ENCODE measurements around the gene STAT2.
"Not testable (repeated sequence)": the region's sequence is repeated elsewhere in the genome, so short reads cannot be mapped to it uniquely, and the experiment has no call there.

The STAT2 gene
- 137 to 253 (median 215) reads per million in 4 experiments for total RNA-seq

DNA sequence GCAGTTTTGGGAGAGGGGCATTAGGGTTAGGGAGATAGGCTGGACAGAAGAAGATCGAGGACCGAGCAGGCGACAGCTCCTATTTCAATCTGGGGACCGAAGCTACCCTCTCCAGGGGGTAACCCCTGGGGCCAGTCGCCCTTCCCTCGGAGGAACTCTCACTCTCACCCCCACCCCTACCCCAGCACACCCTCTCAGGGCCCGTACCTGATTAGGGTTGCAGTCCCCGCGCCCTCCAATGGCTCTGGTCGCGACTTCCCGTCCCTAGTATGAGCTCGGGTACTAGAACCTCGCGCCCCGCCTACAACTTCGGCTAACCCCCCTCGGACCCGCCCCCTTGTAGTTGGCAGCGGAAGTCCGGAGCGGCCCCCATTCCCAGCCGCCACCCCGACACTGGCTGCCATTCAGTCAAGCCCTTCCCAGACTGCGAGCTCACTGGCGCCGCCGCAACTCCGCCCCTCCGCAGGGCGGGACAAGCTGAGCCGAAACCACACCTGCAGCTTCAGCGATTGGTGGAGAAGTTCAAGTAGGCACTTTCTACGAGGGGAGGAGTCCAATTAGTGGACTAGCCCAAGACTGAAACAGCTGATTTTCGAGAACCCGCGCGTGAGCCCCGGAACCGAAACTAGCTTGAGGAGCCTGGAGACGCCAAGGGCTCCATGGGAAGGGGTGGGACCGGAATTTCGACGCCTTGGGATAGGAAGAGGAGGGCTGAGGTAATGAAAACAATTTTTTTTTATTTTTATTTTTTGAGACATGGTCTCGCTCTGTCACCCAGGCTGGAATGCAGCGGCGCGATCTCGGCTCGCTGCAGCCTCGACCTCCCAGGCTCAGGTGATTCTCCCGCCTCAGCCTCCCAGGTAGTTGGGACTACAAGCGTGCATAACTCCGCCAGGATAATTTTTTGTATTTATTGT, at the start of gene STAT2:
TSS of gene STAT2 (minus strand) at position 257 of the 917 bp plus-strand sequence. CDS start 3,536 bp downstream, outside the sequence.
- DNase-seq = peak; percentile 98

GRCh38 chr12:56408799-56409417, 49.0 kb upstream of the STAT2 start:
- DNase-seq = no peak

GRCh38 chr12:56404227-56404626, 44.3 kb upstream of the STAT2 start:
- not testable (repeated sequence) for DNase-seq

- DNase-seq = not testable (repeated sequence)
Measured at GRCh38 chr12:56401612-56402011, 41.7 kb upstream of the STAT2 start.

DNA sequence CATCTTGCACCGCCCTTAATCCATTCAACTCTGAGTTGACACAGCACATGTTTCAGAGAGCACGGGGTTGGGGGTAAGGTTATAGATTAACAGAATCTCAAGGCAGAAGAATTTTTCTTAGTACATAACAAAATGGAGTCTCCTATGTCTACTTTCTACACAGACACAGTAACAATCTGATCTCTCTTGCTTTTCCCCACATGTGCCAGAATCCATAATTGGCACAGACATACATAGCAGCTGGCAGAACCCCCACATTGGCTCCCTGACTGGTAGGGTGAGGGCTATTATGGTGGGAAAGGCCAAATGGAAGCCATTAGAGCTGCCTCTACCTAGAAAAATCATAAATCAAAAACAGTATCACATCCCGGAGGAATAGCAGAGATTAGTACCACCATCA, 41.2 kb upstream of the STAT2 start:
- DNase-seq = not testable (repeated sequence)

GRCh38 chr12:56399466-56399865, 39.6 kb upstream of the STAT2 start:
- DNase-seq = not testable (repeated sequence)

DNA sequence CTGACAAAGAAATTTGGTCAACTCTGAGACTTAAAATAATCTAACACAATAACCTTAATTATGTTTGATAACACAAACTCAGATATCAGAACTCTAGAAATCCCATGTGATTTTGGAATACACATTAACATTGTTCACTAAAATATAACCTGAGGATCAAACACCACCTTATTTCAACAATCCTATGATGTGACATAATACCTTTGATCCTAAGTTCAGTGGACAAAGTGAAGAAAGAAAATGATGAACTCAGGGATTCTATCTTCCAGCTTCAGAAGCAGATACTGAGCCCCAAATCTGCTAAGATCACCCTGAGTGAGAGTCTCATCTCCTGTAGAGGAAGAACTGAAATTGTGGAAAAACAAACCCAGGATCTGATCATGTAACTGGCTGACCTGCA, 38.4 kb upstream of the STAT2 start:
- no peak for DNase-seq

- no peak for DNase-seq
Measured at GRCh38 chr12:56392331-56392730, 32.4 kb upstream of the STAT2 start.

- DNase-seq = no peak
Measured at GRCh38 chr12:56391721-56392120, 31.8 kb upstream of the STAT2 start.

- DNase-seq = no peak
Measured at GRCh38 chr12:56389412-56389811, 29.5 kb upstream of the STAT2 start.

- no peak for DNase-seq
Measured at GRCh38 chr12:56387152-56387736, 27.3 kb upstream of the STAT2 start.

DNA sequence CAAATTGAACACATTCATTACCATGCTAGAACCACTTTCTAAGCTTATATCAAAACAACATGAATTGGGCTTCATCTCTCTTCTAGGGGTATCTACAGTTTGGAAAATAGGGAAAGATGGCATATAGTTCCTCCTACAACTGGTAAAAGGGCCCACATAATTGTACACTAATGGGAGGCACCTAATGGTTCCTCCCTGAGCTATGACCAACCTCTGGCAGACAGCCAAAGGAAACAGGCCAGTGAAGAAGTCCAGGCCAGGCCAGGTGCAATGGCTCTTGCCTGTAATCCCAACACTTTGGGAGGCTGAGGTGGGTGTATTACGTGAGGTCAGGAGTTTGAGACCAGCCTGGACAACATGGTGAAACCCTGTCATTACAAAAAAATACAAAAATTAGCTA, 26.0 kb upstream of the STAT2 start:
- no peak for DNase-seq

- no peak for DNase-seq
Measured at GRCh38 chr12:56382611-56383010, 22.7 kb upstream of the STAT2 start.

DNA sequence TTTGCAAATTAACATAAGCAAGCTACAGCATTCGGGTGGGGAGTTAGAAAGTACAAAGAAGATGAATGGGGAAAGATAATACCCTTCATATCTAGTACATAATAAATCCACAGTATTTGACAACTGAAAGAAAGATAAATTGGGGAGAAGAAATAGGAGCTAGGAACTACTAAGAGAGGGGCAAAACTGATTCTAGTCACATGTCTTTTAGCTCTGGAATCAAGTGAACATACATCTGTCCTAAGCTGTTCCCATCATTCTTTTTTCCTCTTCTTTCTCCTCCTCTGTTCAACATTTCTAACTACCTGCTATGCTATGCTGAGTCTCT, 18.0 kb upstream of the STAT2 start:
- DNase-seq = no peak

GRCh38 chr12:56377310-56377988, 17.5 kb upstream of the STAT2 start:
- DNase-seq = no peak

- DNase-seq = no peak
Measured at GRCh38 chr12:56375598-56376434, 15.9 kb upstream of the STAT2 start.

GRCh38 chr12:56374726-56375597, 15.1 kb upstream of the STAT2 start:
- no peak for DNase-seq

DNA sequence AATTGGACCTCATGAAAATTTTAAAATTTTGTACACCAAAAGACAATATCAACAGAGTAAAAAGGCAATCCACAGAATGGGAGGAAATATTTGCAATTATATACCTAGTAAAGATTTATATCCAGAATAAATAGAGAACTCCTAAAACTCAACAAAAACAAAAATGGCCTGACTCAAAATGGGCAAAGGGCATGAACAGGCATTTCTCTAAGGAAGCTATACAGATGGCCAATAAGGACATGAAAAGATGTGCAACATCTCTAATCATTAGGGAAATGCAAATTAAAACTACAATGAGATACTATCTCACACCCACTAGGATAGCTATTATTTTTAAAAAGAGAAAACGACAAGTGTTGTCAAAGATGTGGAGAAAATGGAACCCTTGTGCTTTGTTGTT, 13.6 kb upstream of the STAT2 start:
- no peak for DNase-seq

GRCh38 chr12:56366948-56367347, 7.0 kb upstream of the STAT2 start:
- DNase-seq = no peak

- no peak for DNase-seq
Measured at GRCh38 chr12:56362130-56363059, 2.5 kb upstream of the STAT2 start, which contains the start of gene APOF. APOF (minus strand) TSS chr12:56362857; CDS start chr12:56362745, 112 bp downstream.
